ENCODE measurements around the gene CORO6. TPM values are rescaled to one million over a fixed set of nuclear protein-coding genes. Genes with fewer than 3 reads are reported as not detected.

Gene CORO6
- total RNA-seq, 1 experiment from 2014 or later = 2.4 TPM

DNA sequence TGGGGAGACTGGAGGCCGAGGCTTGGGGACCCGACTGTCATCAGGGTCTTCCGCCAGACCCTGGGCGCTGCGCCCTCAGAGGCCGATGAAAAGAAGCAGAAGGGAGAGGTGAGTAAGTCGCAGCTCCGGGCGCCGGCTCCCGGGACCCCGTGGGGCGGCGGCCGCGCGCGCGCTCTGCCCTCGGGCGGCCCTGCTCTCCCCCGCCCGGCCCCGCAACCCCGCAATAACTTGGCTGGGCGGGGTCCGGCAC lies 55.5 kb downstream of the CORO6 start:
- DNase-seq (ENCODE audit: low read depth) = no peak

DNA sequence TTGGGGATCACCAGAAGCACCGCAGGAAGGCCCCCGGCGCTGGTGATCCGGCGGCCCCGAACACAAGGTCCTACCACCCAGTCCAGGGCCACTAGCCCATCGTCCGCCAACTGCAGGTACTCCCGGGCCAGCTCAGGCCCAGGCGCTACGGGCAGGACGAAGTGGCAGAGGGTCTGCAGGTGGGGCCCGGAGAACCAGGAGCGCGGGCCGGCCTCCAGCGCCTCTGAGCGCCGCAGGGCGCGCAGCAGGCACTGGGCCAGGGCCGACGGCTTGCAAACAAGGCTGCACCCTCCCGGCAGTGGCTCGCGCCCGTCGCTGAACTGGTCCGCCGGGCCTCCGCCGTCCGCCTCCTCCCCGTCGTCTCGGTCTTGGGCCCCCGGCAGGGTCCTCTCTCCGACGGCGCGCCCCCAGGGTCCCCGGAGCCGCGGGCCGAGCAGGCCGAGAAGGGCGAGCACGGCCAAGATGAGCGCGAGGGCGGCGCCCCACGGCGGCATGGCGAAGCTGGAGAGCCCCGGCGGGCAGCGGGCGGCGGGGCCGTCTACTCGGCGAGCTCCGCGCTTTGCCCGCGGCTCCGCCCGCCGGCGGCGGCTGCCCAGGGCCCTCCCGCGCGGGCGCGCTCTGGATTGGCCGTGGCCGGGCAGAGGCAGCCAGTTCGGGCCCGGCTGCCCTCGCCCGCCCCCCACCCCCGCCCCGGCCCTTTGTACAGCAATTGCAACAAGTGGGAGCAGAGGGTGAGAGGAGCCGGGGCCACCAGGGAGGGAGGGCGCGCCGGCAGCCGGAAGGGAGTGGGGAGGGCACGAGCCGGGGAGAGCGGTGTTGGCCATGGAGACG lies 56.0 kb downstream of the CORO6 start, which contains the start of gene ABHD15:
ABHD15 (minus strand) TSS at position 565 of the 831 bp plus-strand sequence; CDS start at position 494, 71 bp downstream.
- peak; percentile 41 for DNase-seq (ENCODE audit: low read depth)

DNA sequence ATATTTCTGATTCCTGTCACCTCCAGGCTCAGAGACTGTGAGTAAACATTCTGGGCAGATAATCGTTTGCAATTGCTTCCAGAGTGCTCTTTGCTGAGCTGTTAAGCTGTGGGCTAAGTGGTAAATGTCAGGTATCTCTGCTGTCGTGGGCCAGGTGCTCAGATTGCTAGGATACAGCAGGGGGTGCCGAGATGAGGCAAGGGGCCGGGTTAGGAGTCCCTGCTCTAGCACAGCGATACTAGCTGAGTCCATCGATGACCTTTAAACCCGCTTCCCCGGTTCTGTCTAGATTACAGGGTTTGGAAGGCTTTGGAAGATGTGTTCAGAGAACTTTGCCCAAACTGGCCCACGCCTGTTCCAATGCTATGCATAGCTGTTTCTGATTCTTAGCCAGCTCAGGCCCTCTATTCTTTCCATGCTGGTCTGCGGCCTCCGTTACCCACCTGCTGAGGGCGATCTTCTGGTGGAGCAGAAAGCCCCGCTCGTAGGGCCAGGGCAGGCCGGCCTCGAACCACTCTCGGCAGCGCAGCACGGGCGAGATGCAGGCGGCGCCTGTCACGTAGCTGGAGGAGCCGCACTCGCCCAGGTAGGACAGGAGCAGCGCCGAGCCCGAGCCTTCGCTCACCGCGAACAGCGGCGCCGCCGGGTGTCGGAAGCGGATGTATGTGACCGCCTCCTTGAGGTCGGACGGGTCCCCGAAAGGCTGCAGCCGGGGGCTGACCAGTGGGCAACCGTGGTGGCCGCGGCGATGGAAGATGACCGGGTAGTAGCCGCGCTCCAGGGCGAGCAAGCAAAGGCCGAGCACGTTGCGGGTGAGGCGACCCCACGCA lies 56.9 kb downstream of the CORO6 start:
- DNase-seq (ENCODE audit: low read depth) = no peak

Small RNA genes within 50 kb of the gene (small RNA-seq; reads per million reads assigned to genes)
- gene RNU6-920P = not detected

Other genes starting within 250 kb of the CORO6 start
- gene TAOK1, start 232.5 kb downstream of the CORO6 start, total RNA-seq (2014; rRNA removed; shearing (Covaris generic)) = 26.6 and 29.5 TPM in 2 replicates
- gene ABHD15, start 55.9 kb downstream of the CORO6 start, total RNA-seq (2014; rRNA removed; shearing (Covaris generic)) = 6.3 and 6.4 TPM in 2 replicates
- 21.9 and 26.1 TPM in 2 replicates for gene TP53I13, start 54.2 kb downstream of the CORO6 start, total RNA-seq (2014; rRNA removed; shearing (Covaris generic))
- 76.4 and 97.4 TPM in 2 replicates for gene GIT1, start 33.3 kb downstream of the CORO6 start, total RNA-seq (2014; rRNA removed; shearing (Covaris generic))
- gene ANKRD13B, start 29.8 kb downstream of the CORO6 start, total RNA-seq (2014; rRNA removed; shearing (Covaris generic)) = 14.2 and 17.9 TPM in 2 replicates

Data from HT1080 (cell line).